K562 (cell line): ENCODE measurements around the gene VAPB. TPM values are rescaled to one million over a fixed set of nuclear protein-coding genes. Genes with fewer than 3 reads are reported as not detected.

Experiments
- ATAC-seq: fragments of 200-7000 bp; cut with Tn5 transposase; 3 replicates; pipeline ENCODE4 v1.9.1; 2020; ENCODE audit warnings: moderate library complexity
- BruUV-seq: library from RNA; stranded (reverse); fragments of 400-500 nt; replicated peaks from 2 replicates; lab custom pipeline; 2021; lab: Mats Ljungman, UMichigan
- CTCF ChIA-PET: fragments of 300-600 bp; formaldehyde crosslinking; extraction: SDS; loops from one replicate; lab custom pipeline; 2021; ENCODE audit warnings: low intra/inter-chr PET ratio; lab: Yijun Ruan, JAX
- POLR2A ChIA-PET: fragments of 300-600, 350-650 bp; sonication (Branson Sonifier 250); formaldehyde crosslinking; extraction: SDS; loops from one replicate; lab custom pipeline; 2021; ENCODE audit warnings: antibody characterized with exemption, inconsistent platforms; lab: Yijun Ruan, JAX
- DNase-seq, 4 experiments: peaks; one replicate each; pipeline versions ENCODE4 v3.0.0 to v3.0.0-alpha.2; 2011 to 2018; ENCODE audit warnings: low spot score in 3 of 4, mixed read lengths in 3 of 4; ENCODE audit errors: extremely low read depth in 1 of 4
- FAIRE-seq: peaks from 2 replicates; lab custom pipeline; 2011; peaks lifted over from hg19 to GRCh38; lab: Jason Lieb, UNC
- H2AFZ ChIP-seq: 2 replicates; pipeline ENCODE4 v1.6.0; 2011; ENCODE audit warnings: low read depth, low read length, control low read depth, inconsistent platforms
- H3K27ac ChIP-seq: fragments of 200-600 bp; 3 replicates; pipeline ENCODE4 v1.8.0; 2011; ENCODE audit warnings: low read depth, mild to moderate bottlenecking, control low read depth, inconsistent platforms, low read length, moderate library complexity, mixed read lengths; ENCODE audit errors: extremely low read depth
- H3K27me3 ChIP-seq, 2 experiments: fragments of 300-600 bp in 1 of 2; 2 replicates in 1 of 2; 3 replicates in 1 of 2; pipeline versions ENCODE4 v1.6.0 to v1.8.0; 2011; ENCODE audit warnings: inconsistent platforms in 2 of 2, low read length in 2 of 2, mild to moderate bottlenecking in 1 of 2, mixed read lengths in 1 of 2, moderate library complexity in 1 of 2; ENCODE audit not compliant: control insufficient read depth in 2 of 2, insufficient read depth in 2 of 2
- H3K36me3 ChIP-seq: fragments of 300-600 bp; 3 replicates; pipeline ENCODE4 v1.8.0; 2011; ENCODE audit warnings: mild to moderate bottlenecking, low read length, inconsistent platforms; ENCODE audit not compliant: control insufficient read depth, insufficient read depth
- H3K4me1 ChIP-seq, 2 experiments: fragments of 200-600 bp in 1 of 2; replicated peaks in 1 of 2; 2 replicates in 1 of 2; 3 replicates in 1 of 2; pipeline versions ENCODE4 v1.5.1 to v1.8.0; 2011; ENCODE audit warnings: inconsistent platforms in 2 of 2, low read length in 2 of 2, mild to moderate bottlenecking in 1 of 2, mixed read lengths in 1 of 2, moderate library complexity in 1 of 2; ENCODE audit not compliant: control insufficient read depth in 2 of 2, insufficient read depth in 2 of 2
- H3K4me2 ChIP-seq: 2 replicates; pipeline ENCODE4 v1.6.1; 2011; ENCODE audit warnings: low read length, control low read depth, inconsistent platforms, mixed read lengths; ENCODE audit not compliant: insufficient read depth
- H3K4me3 ChIP-seq: fragments of 200-600 bp; sonication (generic), shearing (Covaris generic); 2 replicates; pipeline ENCODE4 v1.5.1; 2016; ENCODE audit warnings: control low read depth, inconsistent platforms
- H3K79me2 ChIP-seq: fragments of 200-600 bp; 3 replicates; pipeline ENCODE4 v1.8.0; 2011; ENCODE audit warnings: low read length, inconsistent platforms; ENCODE audit not compliant: control insufficient read depth, insufficient read depth
- H3K9ac ChIP-seq, 2 experiments: 2 replicates each; pipeline versions ENCODE4 v1.6.0 to v1.6.1; 2011; ENCODE audit warnings: low read depth in 2 of 2, low read length in 2 of 2, control low read depth in 1 of 2, inconsistent platforms in 1 of 2, mild to moderate bottlenecking in 1 of 2, mixed read lengths in 1 of 2; ENCODE audit not compliant: insufficient read depth in 1 of 2
- H3K9me1 ChIP-seq: one replicate; pipeline ENCODE4 v1.6.0; 2011; ENCODE audit warnings: inconsistent platforms, mild to moderate bottlenecking, low read length, moderate library complexity; ENCODE audit not compliant: control insufficient read depth, insufficient read depth
- H3K9me3 ChIP-seq: replicated peaks from 2 replicates; pipeline ENCODE4 v1.5.1; 2011; ENCODE audit warnings: low read depth, low read length, inconsistent platforms; ENCODE audit not compliant: control insufficient read depth, insufficient read depth
- H4K20me1 ChIP-seq: replicated peaks from 2 replicates; pipeline ENCODE4 v1.6.1; 2011; ENCODE audit warnings: low read length, inconsistent platforms, mixed read lengths; ENCODE audit not compliant: control insufficient read depth, insufficient read depth
- ARID3A ChIP-seq: IDR thresholded peaks from 2 replicates; pipeline ENCODE4 v1.6.1; 2012; ENCODE audit warnings: low read depth, low read length, improper control_type of control experiment, borderline replicate concordance
- ATF3 ChIP-seq, 2 experiments: fragments of 450-650 bp in 1 of 2; sonication (generic) in 1 of 2; formaldehyde crosslinking in 1 of 2; IDR thresholded peaks in 1 of 2; conservative IDR thresholded peaks in 1 of 2; 2 replicates each; pipeline versions ENCODE4 v1.6.1 to v1.8.1; 2016 to 2023; ENCODE audit warnings: mild to moderate bottlenecking in 2 of 2, moderate library complexity in 2 of 2, inconsistent platforms in 1 of 2, missing genetic modification reagents in 1 of 2
- CBX2 ChIP-seq: fragments of 200-600 bp; sonication (generic); IDR thresholded peaks from one replicate; pipeline ENCODE4 v1.6.1; 2012; ENCODE audit warnings: mild to moderate bottlenecking, low read length, inconsistent platforms; ENCODE audit not compliant: insufficient read depth, poor library complexity, severe bottlenecking
- EHMT2 ChIP-seq: fragments of 450-650 bp; IDR thresholded peaks from 2 replicates; pipeline ENCODE4 v1.6.1; 2018; ENCODE audit warnings: antibody characterized with exemption
- FOSL1 ChIP-seq: fragments of 200-800 bp; sonication (Bioruptor generic); conservative IDR thresholded peaks from 2 replicates; pipeline ENCODE4 v1.6.1; 2016; ENCODE audit warnings: missing genetic modification characterization, missing compliant biosample characterization
- HCFC1 ChIP-seq: IDR thresholded peaks from 2 replicates; pipeline ENCODE4 v1.6.1; 2012; ENCODE audit warnings: low read depth, low read length, improper control_type of control experiment
- HOXB6 ChIP-seq: fragments of 250-450 bp; sonication (Bioruptor Pico); IDR thresholded peaks from 2 replicates; pipeline ENCODE4 v1.5.1; 2022; ENCODE audit warnings: mild to moderate bottlenecking, borderline replicate concordance
- NCOA4 ChIP-seq: fragments of 450-650 bp; IDR thresholded peaks from 2 replicates; pipeline ENCODE4 v1.6.1; 2018; ENCODE audit warnings: mild to moderate bottlenecking; ENCODE audit not compliant: partially characterized antibody
- PHF8 ChIP-seq: fragments of 200-600 bp; sonication (generic); IDR thresholded peaks from 2 replicates; pipeline ENCODE4 v1.6.1; 2012; ENCODE audit warnings: mixed run types, mild to moderate bottlenecking, inconsistent platforms, low read length, moderate library complexity, borderline replicate concordance
- PML ChIP-seq: IDR thresholded peaks from 2 replicates; pipeline ENCODE4 v1.6.1; 2012; ENCODE audit warnings: low read length, inconsistent platforms
- POLR3G ChIP-seq: IDR thresholded peaks from 2 replicates; pipeline ENCODE4 v1.6.1; 2011; ENCODE audit not compliant: insufficient read length, insufficient replicate concordance; ENCODE audit errors: extremely low read depth
- RUNX1 ChIP-seq: sonication (generic); IDR thresholded peaks from 2 replicates; pipeline ENCODE4 v1.6.1; 2016; ENCODE audit warnings: antibody characterized with exemption, low read depth
- TCF7L2 ChIP-seq: fragments of 150-350 bp; IDR thresholded peaks from 2 replicates; pipeline ENCODE4 v1.6.1; 2016; ENCODE audit warnings: low read depth, mild to moderate bottlenecking, low read length, moderate library complexity
- ZC3H4 ChIP-seq: sonication (generic); formaldehyde crosslinking; IDR thresholded peaks from 2 replicates; pipeline ENCODE4 v1.9.0; 2021; ENCODE audit warnings: missing genetic modification reagents, borderline replicate concordance
- ZNF174 ChIP-seq: fragments of 250-450 bp; sonication (Bioruptor Pico); IDR thresholded peaks from 2 replicates; pipeline ENCODE4 v1.4.0; 2020; ENCODE audit warnings: mild to moderate bottlenecking
- ZNF232 ChIP-seq: sonication (generic); formaldehyde crosslinking; IDR thresholded peaks from 2 replicates; pipeline ENCODE4 v1.8.0; 2022; ENCODE audit warnings: mild to moderate bottlenecking, missing genetic modification reagents
- ZNF41 ChIP-seq: fragments of 250-450 bp; sonication (Bioruptor Pico); conservative IDR thresholded peaks from 2 replicates; pipeline ENCODE4 v1.4.0; 2020; ENCODE audit warnings: mild to moderate bottlenecking
- ZNF444 ChIP-seq: fragments of 250-450 bp; sonication (Bioruptor Pico); IDR thresholded peaks from 2 replicates; pipeline ENCODE4 v1.4.0; 2020; ENCODE audit warnings: mild to moderate bottlenecking, moderate library complexity
- ZNF551 ChIP-seq: fragments of 250-450 bp; sonication (Bioruptor Pico); IDR thresholded peaks from 2 replicates; pipeline ENCODE4 v1.5.0; 2021; ENCODE audit warnings: mild to moderate bottlenecking, moderate library complexity
- WGBS: fragments of 100-300 bp; shearing (Covaris generic); methylation state at CpG from one replicate; pipeline ENCODE4 v1.1.6; 2016; ENCODE audit warnings: low coverage, mixed read lengths; ENCODE audit not compliant: insufficient coverage; ENCODE audit errors: missing lambda C conversion rate; 5-methylcytosine and 5-hydroxymethylcytosine counted together
- in situ Hi-C: fragments of 300-500 bp; cut with MboI; formaldehyde crosslinking; loops from 4 replicates; pipeline ENCODE4 v1.15.0; 2018; ENCODE audit warnings: inconsistent platforms, mixed read lengths
- intact Hi-C: fragments of 100-400 bp; cut with micrococcal nuclease; formaldehyde crosslinking; loops from 2 replicates; pipeline ENCODE4 v1.14.2; 2022
- polyA plus RNA-seq, 8 experiments: library from polyadenylated mRNA; depleted of rRNA in 4 of 8; stranded (reverse) in 5 of 8; unstranded in 3 of 8; fragments of >200 nt; fragmentation: Nextera tagmentation in 2 of 8; fragmentation: Illumina TruSeq in 1 of 8; extraction: Ambion mirVana in 2 of 8; extraction: Trizol in 1 of 8; gene quantifications; 2 replicates each; pipeline versions ENCODE4 v1.2.1 to v1.2.3, GENCODE V29; 2011 to 2014; ENCODE audit warnings: inconsistent platforms in 1 of 8, missing spikeins in 1 of 8
- total RNA-seq, 7 experiments: library from RNA; depleted of rRNA in 6 of 7; stranded (reverse); fragments of >200 nt in 6 of 7; fragmentation: Illumina TruSeq in 2 of 7; extraction: Trizol in 2 of 7; gene quantifications; 2 replicates each; pipeline versions ENCODE4 v1.2.1 to v1.2.3, GENCODE V29; 2011 to 2021; ENCODE audit warnings: low replicate concordance in 1 of 7

The VAPB gene
- total and polyA plus RNA-seq, 9 of the 15 experiments (the other 6 are each of a cell fraction or from before 2014, with no cell fraction given) = 3.4 to 51.0 (median 27.9) TPM

GRCh38 chr20:58463256-58463655 lies 74.2 kb downstream of the VAPB start:
- Histone ChIP-seq H3K9ac (no peak overlapping the region), H2AFZ (no peak overlapping the region), H3K36me3 (no peaks in the 10 kb centered on the region)
- in situ Hi-C loops = no loop called here
- DNase-seq = no peak
- no TSS peak for BruUV-seq
- TF ChIP-seq HOXB6 (CRISPR knock-in tag) = no peak
- no peak for TF ChIP-seq ZNF41 (CRISPR knock-in tag)
- no peak for TF ChIP-seq CBX2
- TF ChIP-seq RUNX1 = no peak
- no peak for TF ChIP-seq ZNF444
- no peak for TF ChIP-seq HCFC1
- TF ChIP-seq POLR3G = no peak
- TF ChIP-seq PML = no peak
- TF ChIP-seq ZNF232 (CRISPR knock-in tag) = no peak
- TF ChIP-seq ZC3H4 = no peak
- TF ChIP-seq PHF8 = no peak
- TF ChIP-seq ZNF174 (CRISPR knock-in tag) = no peak
- TF ChIP-seq ARID3A = no peak
- TF ChIP-seq TCF7L2 = no peak
- no peak for TF ChIP-seq NCOA4
- TF ChIP-seq FOSL1 (tag) = no peak
- no peak for TF ChIP-seq ATF3 (IDR thresholded peaks at IDR 0.05)
- TF ChIP-seq ATF3 (CRISPR knock-in tag; conservative IDR thresholded peaks at IDR 0.05) = no peak
- TF ChIP-seq EHMT2 = no peak
- no peak for TF ChIP-seq ZNF551 (CRISPR knock-in tag)
- TF ChIP-seq, all 486 proteins: peak for 0
- ChIA-PET CTCF (no interaction called here), POLR2A (interaction anchor here (0.7 to 1.9 kb wide), 2 partner anchors 10 to 74 kb away, joined by 3 to 7 read pairs; partner anchors contain the start of gene VAPB)
- Histone ChIP-seq H3K4me1 (peaks cover 0 to 20% of the 10 kb centered on the region in 2 experiments; a peak in 2 of 5 replicates), H3K79me2 (no peaks in the 10 kb centered on the region), H3K4me2 (no peak overlapping the region), H3K9me1 (peaks cover 6% of the 10 kb centered on the region), H3K27ac (no peak overlapping the region), H3K27me3 (peaks cover 16 to 30% of the 10 kb centered on the region in 2 experiments; a peak in 4 of 5 replicates), H3K4me3 (no peak overlapping the region), H3K9me3 (no peaks in the 10 kb centered on the region), H4K20me1 (0 out of 2 replicates have a peak, but pooled peaks cover 3% of the 10 kb centered on the region)
- FAIRE-seq = no peak
- intact Hi-C loops = no loop called here
- no peak for ATAC-seq
- 26% methylated on average over 8 of the region's 10 CpGs for whole genome bisulfite sequencing
